ENCODE measurements around the gene CARD10.

- TF ChIP-seq EZH2 (IDR thresholded peaks at IDR 0.05) (no peak), CTCF (IDR thresholded peaks at IDR 0.05) (no peak), EZH2phosphoT487 (IDR thresholded peaks at IDR 0.05) (no peak)
These were observed 35.8 kb upstream of the CARD10 start for GRCh38 chr22:37555029-37555428.

All from neural progenitor cell (in vitro differentiated cells).